ENCODE measurements around the gene SLC6A3. TPM values are rescaled to one million over a fixed set of nuclear protein-coding genes. Genes with fewer than 3 reads are reported as not detected.

The SLC6A3 gene
- total and polyA plus RNA-seq, 2 donors (not counting 3 experiments of a cell fraction or from before 2014, with no cell fraction given): not detected

GRCh38 chr5:1402611-1403255 is 42.5 kb downstream of the SLC6A3 start:
- Histone ChIP-seq H3K9ac (replicated peaks; ENCODE audit: extremely low read depth, insufficient read depth, low read length) (no peak overlapping the region), H2AFZ (ENCODE audit: low read depth, low read length) (no peak overlapping the region), H3K27me3 (ENCODE audit: control insufficient read depth in 2 of 2, insufficient read depth in 2 of 2, low read length in 2 of 2) (no peaks in the 10 kb centered on the region), H3K9me3 (replicated peaks; ENCODE audit: control insufficient read depth, insufficient read depth, low read length) (no peaks in the 10 kb centered on the region), H3K9me1 (replicated peaks; ENCODE audit: control insufficient read depth, extremely low read depth, insufficient read depth, low read length) (no peaks in the 10 kb centered on the region), H3K27ac (ENCODE audit: insufficient read depth, low read depth, low read length) (no peak overlapping the region), H3K4me3 (replicated peaks in 1 of 3; ENCODE audit: insufficient read depth in 1 of 3, low read depth in 1 of 3, low read length in 3 of 3) (no peak overlapping the region), H4K20me1 (replicated peaks; ENCODE audit: control insufficient read depth, extremely low read depth, insufficient read depth, low read length) (no peaks in the 10 kb centered on the region), H3K4me1 (ENCODE audit: control insufficient read depth, extremely low read depth, insufficient read depth, low read length) (no peaks in the 10 kb centered on the region), H3K4me2 (ENCODE audit: insufficient read depth, low read length) (no peak overlapping the region), H3K79me2 (ENCODE audit: control insufficient read depth, insufficient read depth, low read length) (no peaks in the 10 kb centered on the region), H3K36me3 (ENCODE audit: control insufficient read depth in 2 of 2, extremely low read depth in 1 of 2, insufficient read depth in 2 of 2, low read length in 2 of 2) (no peaks in the 10 kb centered on the region)
- intact Hi-C loops (cut with micrococcal nuclease): no loop called here
- ChIA-PET CTCF (no interaction called here), POLR2A (no interaction called here)
- TF ChIP-seq FOS (IDR thresholded peaks at IDR 0.05; ENCODE audit: borderline replicate concordance, insufficient read depth, low read length): no peak
- TF ChIP-seq CTCF (IDR thresholded peaks at IDR 0.05; ENCODE audit: extremely low read depth in 1 of 2, insufficient read depth in 1 of 2, low read depth in 1 of 2, low read length in 2 of 2): no peak
- TF ChIP-seq EZH2 (IDR thresholded peaks at IDR 0.05; ENCODE audit: borderline replicate concordance, low read depth, low read length, severe bottlenecking): no peak
- no peak for TF ChIP-seq POLR2A (IDR thresholded peaks at IDR 0.05; ENCODE audit: low read depth, low read length)
- TF ChIP-seq MYC (IDR thresholded peaks at IDR 0.05; ENCODE audit: low read depth, low read length): no peak
- no peak for TF ChIP-seq JUN (IDR thresholded peaks at IDR 0.05; ENCODE audit: borderline replicate concordance, insufficient read depth, insufficient read length, low read depth)
- no peak for TF ChIP-seq GATA2 (IDR thresholded peaks at IDR 0.05; ENCODE audit: insufficient read depth, insufficient read length, low read depth, low read length)
- no peak for TF ChIP-seq POLR2AphosphoS5 (IDR thresholded peaks at IDR 0.05; ENCODE audit: insufficient read depth, low read depth, low read length)
- TF ChIP-seq MAX (IDR thresholded peaks at IDR 0.05; ENCODE audit: insufficient read depth, insufficient read length): no peak
- dilution Hi-C loops (cut with MboI; ENCODE audit: extremely low pct_ligation_motif_present, low sequenced_read_pairs): no loop called here
- BruUV-seq (replicated peaks): no TSS peak
- DNase-seq (ENCODE audit: low read depth, low spot score): no peak
- FAIRE-seq: no peak
